Liver (tissue), 9 donors: ENCODE results near the gene NINJ2. TPM values are rescaled to one million over a fixed set of nuclear protein-coding genes. Genes with fewer than 3 reads are reported as not detected.

Experiments used
- DNase-seq: peaks from one replicate; pipeline ENCODE4 v3.0.0-alpha.2; 2017; ENCODE audit warnings: low spot score
- H3K27ac ChIP-seq, 2 donors: one replicate each; pipeline ENCODE4 v1.7.0; 2013; ENCODE audit warnings: inconsistent platforms in 2 of 2, low read length in 2 of 2, control low read depth in 1 of 2, low read depth in 1 of 2, mild to moderate bottlenecking in 1 of 2
- H3K27me3 ChIP-seq, 4 donors: one replicate each; pipeline versions ENCODE4 v1.6.1 to v1.7.0; 2013; ENCODE audit warnings: low read length in 3 of 4, inconsistent platforms in 1 of 4, mild to moderate bottlenecking in 1 of 4, moderate library complexity in 1 of 4; ENCODE audit not compliant: control insufficient read depth in 4 of 4, insufficient read depth in 4 of 4
- H3K36me3 ChIP-seq, 4 donors: one replicate each; pipeline versions ENCODE4 v1.6.1 to v1.7.0; 2013; ENCODE audit warnings: low read length in 3 of 4, mild to moderate bottlenecking in 3 of 4, low read depth in 1 of 4, moderate library complexity in 1 of 4; ENCODE audit not compliant: control insufficient read depth in 4 of 4, insufficient read depth in 3 of 4
- H3K4me1 ChIP-seq, 4 donors: one replicate each; pipeline versions ENCODE4 v1.6.1 to v1.7.0; 2013; ENCODE audit warnings: low read length in 3 of 4, mild to moderate bottlenecking in 3 of 4, moderate library complexity in 1 of 4; ENCODE audit not compliant: control insufficient read depth in 4 of 4, insufficient read depth in 4 of 4
- H3K4me3 ChIP-seq, 3 donors: one replicate each; pipeline versions ENCODE4 v1.6.1 to v1.7.0; 2013; ENCODE audit warnings: low read length in 3 of 3, control low read depth in 1 of 3, low read depth in 1 of 3, mild to moderate bottlenecking in 1 of 3
- H3K9ac ChIP-seq, 2 donors: one replicate each; pipeline ENCODE4 v1.7.0; 2013; ENCODE audit warnings: low read length in 2 of 2, mild to moderate bottlenecking in 2 of 2, moderate library complexity in 2 of 2, control low read depth in 1 of 2, low read depth in 1 of 2
- H3K9me3 ChIP-seq, 4 donors: one replicate each; pipeline versions ENCODE4 v1.6.1 to v1.7.0; 2013; ENCODE audit warnings: low read length in 3 of 4; ENCODE audit not compliant: control insufficient read depth in 4 of 4
- EGR1 ChIP-seq, 2 donors: IDR thresholded peaks; 2 replicates each; pipeline ENCODE4 v1.6.1; 2016 to 2018; ENCODE audit warnings: antibody characterized with exemption in 2 of 2, low read depth in 2 of 2
- FOXA1 ChIP-seq: IDR thresholded peaks from 2 replicates; pipeline ENCODE4 v1.6.1; 2016; ENCODE audit warnings: antibody characterized with exemption
- FOXA2 ChIP-seq: IDR thresholded peaks from 2 replicates; pipeline ENCODE4 v1.6.1; 2016; ENCODE audit warnings: antibody characterized with exemption
- GABPA ChIP-seq, 2 donors: IDR thresholded peaks in 1 of 2; conservative IDR thresholded peaks in 1 of 2; 2 replicates each; pipeline ENCODE4 v1.6.1; 2016; ENCODE audit warnings: antibody characterized with exemption in 2 of 2, mild to moderate bottlenecking in 1 of 2, moderate library complexity in 1 of 2
- HNF4A ChIP-seq, 2 donors: conservative IDR thresholded peaks; 2 replicates each; pipeline ENCODE4 v1.6.1; 2016; ENCODE audit warnings: antibody characterized with exemption in 2 of 2, mild to moderate bottlenecking in 2 of 2
- HNF4G ChIP-seq: IDR thresholded peaks from 2 replicates; pipeline ENCODE4 v1.6.1; 2016; ENCODE audit warnings: antibody characterized with exemption
- JUND ChIP-seq, 2 donors: IDR thresholded peaks; 2 replicates each; pipeline ENCODE4 v1.6.1; 2016; ENCODE audit warnings: antibody characterized with exemption in 2 of 2
- MAX ChIP-seq: IDR thresholded peaks from 2 replicates; pipeline ENCODE4 v1.6.1; 2016; ENCODE audit warnings: antibody characterized with exemption
- NR2F2 ChIP-seq: IDR thresholded peaks from 2 replicates; pipeline ENCODE4 v1.6.1; 2016; ENCODE audit warnings: antibody characterized with exemption
- RAD21 ChIP-seq, 2 donors: IDR thresholded peaks; 2 replicates each; pipeline ENCODE4 v1.6.1; 2016; ENCODE audit warnings: antibody characterized with exemption in 2 of 2, mild to moderate bottlenecking in 2 of 2
- RXRA ChIP-seq, 2 donors: IDR thresholded peaks; 2 replicates each; pipeline ENCODE4 v1.6.1; 2017 to 2018; ENCODE audit warnings: antibody characterized with exemption in 2 of 2, mild to moderate bottlenecking in 1 of 2
- SP1 ChIP-seq: IDR thresholded peaks from 2 replicates; pipeline ENCODE4 v1.6.1; 2018; ENCODE audit warnings: antibody characterized with exemption, mild to moderate bottlenecking
- TAF1 ChIP-seq: conservative IDR thresholded peaks from 2 replicates; pipeline ENCODE4 v1.6.1; 2016; ENCODE audit warnings: antibody characterized with exemption, mild to moderate bottlenecking
- YY1 ChIP-seq: IDR thresholded peaks from 2 replicates; pipeline ENCODE4 v1.6.1; 2016; ENCODE audit warnings: antibody characterized with exemption, mild to moderate bottlenecking
- WGBS: extraction: QIAGEN DNeasy Blood & Tissue Kit; methylation state at CpG from one replicate; pipeline ENCODE4 v1.1.7; 2013; 5-methylcytosine and 5-hydroxymethylcytosine counted together
- polyA plus RNA-seq, 2 donors: library from polyadenylated mRNA; stranded (reverse) in 1 of 2; unstranded in 1 of 2; fragments of 200-250 nt in 1 of 2; fragments of >200 nt in 1 of 2; fragmentation: Nextera tagmentation in 1 of 2; extraction: Ambion mirVana in 1 of 2; gene quantifications; one replicate each; pipeline versions ENCODE4 v1.2.1 to v1.2.3, GENCODE V29; 2013 to 2015
- total RNA-seq, 2 donors: library from RNA; depleted of rRNA; stranded (reverse); fragments of >200 nt; gene quantifications; one replicate each; pipeline ENCODE4 v1.2.3, GENCODE V29; 2014
- TF ChIP-seq, protein P1 (sequence below): fragments of 150-350 bp; IDR thresholded peaks from 2 replicates; pipeline ENCODE4 v1.5.1; 2017; ENCODE audit warnings: improper control_type of control experiment, low read depth, low read length; ENCODE audit not compliant: missing input control
- TF ChIP-seq, protein P2 (sequence below): IDR thresholded peaks from 2 replicates; pipeline ENCODE4 v1.6.1; 2016; ENCODE audit warnings: antibody characterized with exemption
- TF ChIP-seq, protein P3 (sequence below): IDR thresholded peaks from 2 replicates; pipeline ENCODE4 v1.6.1; 2016; ENCODE audit warnings: antibody characterized with exemption, mild to moderate bottlenecking
- donor health status: healthy.
- donor health status: healthy.
- donor health status: healthy.
- donor health status: healthy.
- donor health status: healthy.

Gene NINJ2
- total and polyA plus RNA-seq, 4 donors = 6.7 to 16.5 (median 15.4) TPM

GRCh38 chr12:640773-641172 lies 22.5 kb downstream of the NINJ2 start:
- Histone ChIP-seq H3K36me3 (no peaks in the 10 kb centered on the region), H3K27ac (no peak overlapping the region), H3K4me3 (no peak overlapping the region), H3K27me3 (no peaks in the 10 kb centered on the region), H3K9ac (no peak overlapping the region), H3K4me1 (peaks cover 12 to 29% (median 24%) of the 10 kb centered on the region in 4 donors), H3K9me3 (no peaks in the 10 kb centered on the region)
- TF ChIP-seq YY1 = no peak
- no peak for TF ChIP-seq HNF4G
- TF ChIP-seq MAX = no peak
- no peak for TF ChIP-seq GABPA (IDR thresholded peaks at IDR 0.05 in 1 of 2, conservative IDR thresholded peaks at IDR 0.05 in 1 of 2)
- TF ChIP-seq TAF1 = no peak
- no peak for TF ChIP-seq RXRA (IDR thresholded peaks at IDR 0.05)
- TF ChIP-seq NR2F2 = no peak
- no peak for DNase-seq
- 97% methylated on average over 3 of the region's 3 CpGs for WGBS

DNA sequence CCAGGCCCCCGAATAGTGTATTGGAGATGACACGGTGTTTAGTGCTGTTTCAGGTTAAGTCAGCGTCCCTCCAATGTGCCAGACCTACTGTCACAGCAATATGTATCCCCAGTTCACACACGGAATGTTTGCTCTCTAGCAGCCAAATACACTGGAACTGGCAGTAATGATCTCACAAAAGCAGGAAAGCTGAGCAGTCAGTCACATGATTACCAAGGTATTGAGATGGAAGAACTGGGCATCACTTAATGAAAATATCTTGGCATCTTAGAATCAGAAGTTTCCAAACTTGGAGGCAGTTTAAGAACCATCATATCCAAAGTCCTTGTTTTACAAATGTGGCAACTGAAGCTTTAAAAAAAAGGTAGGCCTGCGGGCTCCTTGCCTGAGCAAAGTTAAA lies 23.3 kb downstream of the NINJ2 start:
- Histone ChIP-seq H3K4me3 (no peak overlapping the region), H3K36me3 (no peaks in the 10 kb centered on the region), H3K4me1 (peaks cover 8 to 21% (median 17%) of the 10 kb centered on the region in 4 donors), H3K9ac (no peak overlapping the region), H3K27ac (no peak overlapping the region), H3K9me3 (no peaks in the 10 kb centered on the region), H3K27me3 (no peaks in the 10 kb centered on the region)
- DNase-seq = no peak
- WGBS = 78% methylated on average over 5 of the region's 5 CpGs
- TF ChIP-seq RXRA (IDR thresholded peaks at IDR 0.05) = no peak
- no peak for TF ChIP-seq YY1
- no peak for TF ChIP-seq SP1
- TF ChIP-seq, protein P1, sequence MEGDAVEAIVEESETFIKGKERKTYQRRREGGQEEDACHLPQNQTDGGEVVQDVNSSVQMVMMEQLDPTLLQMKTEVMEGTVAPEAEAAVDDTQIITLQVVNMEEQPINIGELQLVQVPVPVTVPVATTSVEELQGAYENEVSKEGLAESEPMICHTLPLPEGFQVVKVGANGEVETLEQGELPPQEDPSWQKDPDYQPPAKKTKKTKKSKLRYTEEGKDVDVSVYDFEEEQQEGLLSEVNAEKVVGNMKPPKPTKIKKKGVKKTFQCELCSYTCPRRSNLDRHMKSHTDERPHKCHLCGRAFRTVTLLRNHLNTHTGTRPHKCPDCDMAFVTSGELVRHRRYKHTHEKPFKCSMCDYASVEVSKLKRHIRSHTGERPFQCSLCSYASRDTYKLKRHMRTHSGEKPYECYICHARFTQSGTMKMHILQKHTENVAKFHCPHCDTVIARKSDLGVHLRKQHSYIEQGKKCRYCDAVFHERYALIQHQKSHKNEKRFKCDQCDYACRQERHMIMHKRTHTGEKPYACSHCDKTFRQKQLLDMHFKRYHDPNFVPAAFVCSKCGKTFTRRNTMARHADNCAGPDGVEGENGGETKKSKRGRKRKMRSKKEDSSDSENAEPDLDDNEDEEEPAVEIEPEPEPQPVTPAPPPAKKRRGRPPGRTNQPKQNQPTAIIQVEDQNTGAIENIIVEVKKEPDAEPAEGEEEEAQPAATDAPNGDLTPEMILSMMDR = no peak
- TF ChIP-seq GABPA (IDR thresholded peaks at IDR 0.05 in 1 of 2, conservative IDR thresholded peaks at IDR 0.05 in 1 of 2) = no peak
- TF ChIP-seq HNF4G = no peak
- TF ChIP-seq, protein P2, sequence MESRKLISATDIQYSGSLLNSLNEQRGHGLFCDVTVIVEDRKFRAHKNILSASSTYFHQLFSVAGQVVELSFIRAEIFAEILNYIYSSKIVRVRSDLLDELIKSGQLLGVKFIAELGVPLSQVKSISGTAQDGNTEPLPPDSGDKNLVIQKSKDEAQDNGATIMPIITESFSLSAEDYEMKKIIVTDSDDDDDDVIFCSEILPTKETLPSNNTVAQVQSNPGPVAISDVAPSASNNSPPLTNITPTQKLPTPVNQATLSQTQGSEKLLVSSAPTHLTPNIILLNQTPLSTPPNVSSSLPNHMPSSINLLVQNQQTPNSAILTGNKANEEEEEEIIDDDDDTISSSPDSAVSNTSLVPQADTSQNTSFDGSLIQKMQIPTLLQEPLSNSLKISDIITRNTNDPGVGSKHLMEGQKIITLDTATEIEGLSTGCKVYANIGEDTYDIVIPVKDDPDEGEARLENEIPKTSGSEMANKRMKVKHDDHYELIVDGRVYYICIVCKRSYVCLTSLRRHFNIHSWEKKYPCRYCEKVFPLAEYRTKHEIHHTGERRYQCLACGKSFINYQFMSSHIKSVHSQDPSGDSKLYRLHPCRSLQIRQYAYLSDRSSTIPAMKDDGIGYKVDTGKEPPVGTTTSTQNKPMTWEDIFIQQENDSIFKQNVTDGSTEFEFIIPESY = no peak
- no peak for TF ChIP-seq EGR1 (IDR thresholded peaks at IDR 0.05; ENCODE audit: low read depth in 2 of 2)
- TF ChIP-seq MAX = no peak
- no peak for TF ChIP-seq FOXA2
- no peak for TF ChIP-seq JUND (IDR thresholded peaks at IDR 0.05)
- TF ChIP-seq HNF4A (conservative IDR thresholded peaks at IDR 0.05) = no peak
- TF ChIP-seq FOXA1 = no peak
- TF ChIP-seq RAD21 (IDR thresholded peaks at IDR 0.05) = no peak
- TF ChIP-seq TAF1 = no peak
- TF ChIP-seq, protein P3, sequence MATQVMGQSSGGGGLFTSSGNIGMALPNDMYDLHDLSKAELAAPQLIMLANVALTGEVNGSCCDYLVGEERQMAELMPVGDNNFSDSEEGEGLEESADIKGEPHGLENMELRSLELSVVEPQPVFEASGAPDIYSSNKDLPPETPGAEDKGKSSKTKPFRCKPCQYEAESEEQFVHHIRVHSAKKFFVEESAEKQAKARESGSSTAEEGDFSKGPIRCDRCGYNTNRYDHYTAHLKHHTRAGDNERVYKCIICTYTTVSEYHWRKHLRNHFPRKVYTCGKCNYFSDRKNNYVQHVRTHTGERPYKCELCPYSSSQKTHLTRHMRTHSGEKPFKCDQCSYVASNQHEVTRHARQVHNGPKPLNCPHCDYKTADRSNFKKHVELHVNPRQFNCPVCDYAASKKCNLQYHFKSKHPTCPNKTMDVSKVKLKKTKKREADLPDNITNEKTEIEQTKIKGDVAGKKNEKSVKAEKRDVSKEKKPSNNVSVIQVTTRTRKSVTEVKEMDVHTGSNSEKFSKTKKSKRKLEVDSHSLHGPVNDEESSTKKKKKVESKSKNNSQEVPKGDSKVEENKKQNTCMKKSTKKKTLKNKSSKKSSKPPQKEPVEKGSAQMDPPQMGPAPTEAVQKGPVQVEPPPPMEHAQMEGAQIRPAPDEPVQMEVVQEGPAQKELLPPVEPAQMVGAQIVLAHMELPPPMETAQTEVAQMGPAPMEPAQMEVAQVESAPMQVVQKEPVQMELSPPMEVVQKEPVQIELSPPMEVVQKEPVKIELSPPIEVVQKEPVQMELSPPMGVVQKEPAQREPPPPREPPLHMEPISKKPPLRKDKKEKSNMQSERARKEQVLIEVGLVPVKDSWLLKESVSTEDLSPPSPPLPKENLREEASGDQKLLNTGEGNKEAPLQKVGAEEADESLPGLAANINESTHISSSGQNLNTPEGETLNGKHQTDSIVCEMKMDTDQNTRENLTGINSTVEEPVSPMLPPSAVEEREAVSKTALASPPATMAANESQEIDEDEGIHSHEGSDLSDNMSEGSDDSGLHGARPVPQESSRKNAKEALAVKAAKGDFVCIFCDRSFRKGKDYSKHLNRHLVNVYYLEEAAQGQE = no peak
